ENCODE measurements around the gene ADCY3.

DNA sequence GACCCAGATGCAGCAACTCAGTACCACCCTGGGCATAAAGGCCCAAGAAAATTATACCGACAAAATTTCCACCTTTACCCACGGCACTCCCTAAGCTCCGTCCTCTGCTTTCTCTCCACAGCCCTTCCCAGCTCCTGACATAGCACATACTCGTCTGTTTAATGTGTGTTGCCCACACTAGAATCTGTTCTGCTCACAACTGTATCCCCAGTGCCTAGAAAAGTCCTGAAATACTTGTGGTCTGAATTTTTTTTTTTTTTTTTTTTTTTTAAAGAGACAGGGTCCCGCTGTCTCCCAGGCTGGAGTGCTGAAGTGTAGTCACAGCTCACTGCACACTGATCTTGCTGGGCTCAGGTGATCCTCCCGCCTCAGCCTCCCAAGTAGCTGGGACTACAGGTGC lies 62.3 kb downstream of the ADCY3 start:
- TF ChIP-seq, protein P1, sequence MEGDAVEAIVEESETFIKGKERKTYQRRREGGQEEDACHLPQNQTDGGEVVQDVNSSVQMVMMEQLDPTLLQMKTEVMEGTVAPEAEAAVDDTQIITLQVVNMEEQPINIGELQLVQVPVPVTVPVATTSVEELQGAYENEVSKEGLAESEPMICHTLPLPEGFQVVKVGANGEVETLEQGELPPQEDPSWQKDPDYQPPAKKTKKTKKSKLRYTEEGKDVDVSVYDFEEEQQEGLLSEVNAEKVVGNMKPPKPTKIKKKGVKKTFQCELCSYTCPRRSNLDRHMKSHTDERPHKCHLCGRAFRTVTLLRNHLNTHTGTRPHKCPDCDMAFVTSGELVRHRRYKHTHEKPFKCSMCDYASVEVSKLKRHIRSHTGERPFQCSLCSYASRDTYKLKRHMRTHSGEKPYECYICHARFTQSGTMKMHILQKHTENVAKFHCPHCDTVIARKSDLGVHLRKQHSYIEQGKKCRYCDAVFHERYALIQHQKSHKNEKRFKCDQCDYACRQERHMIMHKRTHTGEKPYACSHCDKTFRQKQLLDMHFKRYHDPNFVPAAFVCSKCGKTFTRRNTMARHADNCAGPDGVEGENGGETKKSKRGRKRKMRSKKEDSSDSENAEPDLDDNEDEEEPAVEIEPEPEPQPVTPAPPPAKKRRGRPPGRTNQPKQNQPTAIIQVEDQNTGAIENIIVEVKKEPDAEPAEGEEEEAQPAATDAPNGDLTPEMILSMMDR (IDR thresholded peaks at IDR 0.05) = no peak
- no peak for TF ChIP-seq POLR2A (IDR thresholded peaks at IDR 0.05)
- no peak for TF ChIP-seq EP300 (IDR thresholded peaks at IDR 0.05; ENCODE audit: low read depth)
